Globus pallidus (tissue), 1 donor: ENCODE data around the gene CSNK1D.

Source experiments
- DNase-seq: peaks from one replicate; pipeline ENCODE4 v3.0.0-alpha.2; 2015; ENCODE audit warnings: low spot score

CSNK1D gene

GRCh38 chr17:82228842-82229697 is 44.4 kb downstream of the CSNK1D start, which contains the start of gene SLC16A3:
Gene SLC16A3 (plus strand): TSS chr17:82229042. CDS start chr17:82236009, 6,967 bp downstream.
- no peak for DNase-seq

DNA sequence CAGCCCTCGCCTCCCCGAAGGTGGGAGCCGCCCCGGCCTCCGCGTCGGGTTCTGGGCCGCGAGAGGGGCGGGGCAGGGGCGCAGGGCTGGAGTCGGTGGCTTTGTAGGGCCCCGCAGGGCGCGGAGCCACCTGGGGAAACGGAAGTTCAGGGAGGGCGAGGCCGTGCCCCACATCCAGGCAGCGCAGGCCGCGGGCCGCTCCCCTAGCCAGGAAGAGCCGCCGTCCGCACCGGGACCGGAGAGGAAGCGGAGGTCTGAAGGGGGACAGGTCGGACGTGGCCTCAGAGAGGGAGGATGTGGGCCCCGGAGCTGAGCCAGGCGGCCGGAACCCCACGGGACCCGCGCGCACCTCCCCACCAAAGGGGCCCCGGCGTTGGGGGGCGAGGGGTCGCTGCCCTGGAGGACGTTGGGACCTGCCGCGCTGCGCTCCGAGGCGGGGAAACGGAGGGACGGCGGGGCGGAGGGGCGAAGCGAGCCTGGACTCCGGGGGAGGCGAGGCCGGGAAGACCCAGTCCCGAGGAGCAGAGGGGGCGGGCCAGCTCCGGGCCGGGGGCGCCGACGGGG is 45.1 kb downstream of the CSNK1D start:
- DNase-seq: no peak

- no peak for DNase-seq
Observed at GRCh38 chr17:82227629-82228277, 45.7 kb downstream of the CSNK1D start.

GRCh38 chr17:82226809-82227628 is 46.5 kb downstream of the CSNK1D start:
- DNase-seq: no peak

DNA sequence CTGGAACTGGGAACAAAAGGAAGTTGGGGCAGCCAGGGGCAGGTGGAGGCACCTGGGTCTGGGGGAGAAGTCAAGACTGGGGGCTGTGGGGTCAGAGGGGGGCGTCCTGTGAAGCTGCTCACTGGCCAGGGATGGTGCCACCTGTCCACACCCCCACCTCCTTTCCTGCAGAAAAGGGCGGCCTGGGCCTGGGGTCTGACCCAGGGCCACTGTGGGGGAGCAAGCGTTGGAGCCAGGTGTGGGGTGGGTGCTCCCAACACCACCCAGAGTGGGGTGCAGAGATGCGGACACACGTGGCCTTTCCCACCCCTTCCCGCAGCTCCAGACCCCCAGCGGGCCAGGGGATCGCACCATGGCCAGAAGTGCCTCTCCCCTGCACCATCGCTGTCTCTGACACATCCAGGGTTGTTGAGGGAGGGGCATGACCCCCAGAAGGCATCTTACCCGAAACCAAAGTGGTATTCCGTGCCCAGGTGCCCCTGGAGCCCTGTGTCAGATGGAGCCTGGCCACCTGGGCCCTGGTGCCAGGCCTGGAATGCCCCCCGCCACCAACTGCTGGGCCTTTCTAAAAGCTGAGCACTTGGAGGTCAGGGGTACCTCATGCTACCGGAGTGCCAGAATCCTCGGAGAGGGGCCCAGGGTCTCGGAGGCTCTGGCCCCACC is 47.2 kb downstream of the CSNK1D start:
- no peak for DNase-seq

- DNase-seq: no peak
Observed at GRCh38 chr17:82225368-82226029, 48.0 kb downstream of the CSNK1D start.

DNA sequence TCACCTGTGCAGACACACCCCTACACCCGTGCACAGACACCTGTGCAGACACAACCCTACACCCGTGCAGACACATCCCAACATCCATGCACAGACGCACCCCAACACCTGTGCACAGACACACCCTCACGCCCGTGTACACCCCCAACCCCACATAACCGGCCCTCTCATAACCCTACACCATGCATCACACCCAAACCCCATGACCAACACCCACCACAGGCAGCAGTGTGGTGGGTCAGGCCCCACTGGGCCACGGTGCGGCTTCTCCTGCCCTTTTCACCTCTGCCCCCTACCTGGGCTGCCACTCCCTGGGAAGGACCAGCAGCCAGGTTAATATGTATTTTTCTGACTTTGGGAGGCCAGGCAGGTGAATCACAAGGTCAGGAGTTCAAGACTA is 48.8 kb downstream of the CSNK1D start:
- DNase-seq: no peak

GRCh38 chr17:82223517-82223916 is 50.0 kb downstream of the CSNK1D start:
- no peak for DNase-seq

DNA sequence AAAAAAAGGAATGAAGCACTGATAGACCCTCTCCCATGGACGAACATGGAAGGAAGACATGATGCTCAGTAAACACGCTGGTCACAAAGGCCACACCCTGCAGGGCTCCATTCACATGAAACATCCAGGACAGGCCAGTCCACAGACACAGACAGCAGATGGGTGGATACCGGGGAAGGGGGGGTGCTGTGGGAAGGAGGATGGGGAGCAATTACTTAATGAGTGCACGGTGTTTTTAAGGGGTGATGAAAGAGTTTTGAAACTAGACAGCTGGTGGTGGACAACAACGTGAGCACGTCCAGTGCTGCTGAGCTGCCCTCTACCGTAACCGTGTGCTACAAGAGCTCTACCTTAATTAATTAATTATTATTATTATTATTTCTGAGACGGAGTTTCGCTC is 50.7 kb downstream of the CSNK1D start:
- no peak for DNase-seq

DNA sequence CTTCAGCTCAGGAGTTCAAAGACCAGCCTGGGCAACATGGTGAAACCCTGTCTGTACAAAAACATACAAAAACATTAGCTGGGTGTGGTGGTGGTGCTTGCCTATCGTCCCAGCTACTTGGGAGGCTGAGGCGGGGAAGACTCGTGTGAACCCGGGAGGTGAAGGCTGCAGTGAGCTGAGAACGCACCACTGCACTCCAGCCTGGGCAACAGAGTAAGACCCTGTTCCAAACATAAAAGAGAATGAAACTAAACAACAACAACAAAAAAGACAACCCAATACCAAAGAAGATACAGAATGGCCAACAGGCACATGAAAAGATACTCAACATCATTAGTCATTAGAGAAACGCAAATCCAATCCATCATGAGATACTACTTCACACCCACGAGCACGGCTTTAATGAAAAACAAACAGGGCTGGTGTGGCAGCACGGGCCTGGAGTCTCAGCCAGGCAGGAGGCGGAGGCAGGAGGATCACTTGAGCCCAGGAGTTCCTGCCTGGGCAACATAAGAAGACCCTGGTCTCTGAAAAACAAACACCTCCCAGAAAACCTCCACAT is 52.1 kb downstream of the CSNK1D start:
- DNase-seq: no peak

DNA sequence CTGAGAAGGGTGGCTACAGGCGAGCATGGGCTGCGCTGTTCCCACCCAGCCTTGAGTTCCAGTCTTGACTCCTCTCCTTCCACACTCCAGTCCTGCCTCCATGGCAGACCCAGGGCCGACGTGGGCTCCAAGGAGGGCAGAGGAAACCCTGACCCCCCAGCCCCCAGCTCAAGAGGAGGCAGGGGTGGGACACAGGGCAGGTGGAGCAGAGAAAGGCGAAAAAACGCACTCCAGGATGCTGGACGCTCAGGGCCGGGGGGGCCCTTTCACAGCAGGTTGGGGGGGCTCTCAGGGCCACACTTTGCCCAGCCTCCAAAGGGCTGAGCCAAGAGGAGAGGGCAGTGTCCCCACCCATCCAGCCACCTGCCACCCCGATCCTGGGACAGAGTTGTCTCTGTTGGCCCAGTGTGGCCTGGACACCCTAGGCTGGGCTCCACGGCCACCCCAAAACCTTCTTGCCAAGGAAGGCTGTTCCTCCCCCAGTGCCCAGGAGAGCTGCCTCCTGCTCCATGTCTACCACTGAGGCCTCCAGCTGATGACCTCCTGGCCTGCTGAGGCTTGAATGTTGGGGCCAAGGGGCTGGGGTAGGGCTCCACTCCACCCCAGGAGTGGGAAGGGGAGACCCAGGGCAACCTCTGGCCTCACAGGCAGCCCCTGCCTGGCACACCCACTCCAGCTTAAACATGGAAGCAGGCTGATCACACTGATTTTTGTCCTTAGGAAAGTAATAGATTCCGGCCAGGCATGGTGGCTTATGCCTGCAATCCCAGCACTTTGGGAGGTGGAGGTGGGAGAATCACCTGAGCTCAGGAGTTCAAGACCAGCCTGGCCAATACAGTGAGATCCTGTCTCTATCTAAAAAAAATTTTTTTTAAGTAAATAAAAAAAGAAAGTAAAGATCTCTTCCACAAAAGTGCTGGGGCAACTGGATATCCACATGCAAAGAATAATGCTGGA is 53.5 kb downstream of the CSNK1D start:
- DNase-seq: no peak

- no peak for DNase-seq
Observed at GRCh38 chr17:82219083-82219482, 54.4 kb downstream of the CSNK1D start.

DNA sequence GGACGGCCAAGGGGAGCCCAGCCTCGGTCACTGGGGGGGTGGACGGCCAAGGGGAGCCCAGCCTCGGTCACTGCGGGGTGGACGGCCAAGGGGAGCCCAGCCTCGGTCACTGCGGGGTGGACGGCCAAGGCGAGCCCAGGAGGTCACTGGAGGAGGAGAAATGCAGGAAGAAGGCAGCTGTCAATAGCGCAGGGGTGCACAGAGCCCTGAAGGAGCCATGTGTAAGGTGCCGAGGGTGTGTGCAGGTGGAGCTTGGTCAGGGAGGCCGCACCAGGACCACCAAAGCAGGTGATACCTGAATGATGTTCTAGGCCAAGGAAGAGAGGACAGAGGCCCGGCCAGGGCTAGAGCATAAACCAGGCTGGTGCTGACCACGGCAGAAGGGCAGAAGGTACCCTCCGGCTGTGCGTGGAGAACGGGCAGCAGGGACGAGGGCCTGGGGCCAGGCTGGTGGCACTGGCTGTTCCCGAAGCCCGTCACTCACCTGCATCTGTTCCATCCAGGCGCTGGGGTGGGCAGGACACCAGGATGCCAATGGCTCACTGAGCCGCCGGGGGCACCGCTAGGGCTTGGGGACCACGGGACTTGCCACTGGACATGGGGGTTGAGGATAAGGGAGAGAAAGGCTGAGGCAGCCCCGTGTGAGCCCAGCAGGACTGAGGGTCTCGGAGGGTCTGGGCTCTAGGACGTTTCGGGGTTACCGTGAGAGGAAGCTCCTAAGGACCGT is 55.0 kb downstream of the CSNK1D start:
- DNase-seq: no peak

GRCh38 chr17:82217530-82218204 is 55.8 kb downstream of the CSNK1D start:
- DNase-seq: no peak

DNA sequence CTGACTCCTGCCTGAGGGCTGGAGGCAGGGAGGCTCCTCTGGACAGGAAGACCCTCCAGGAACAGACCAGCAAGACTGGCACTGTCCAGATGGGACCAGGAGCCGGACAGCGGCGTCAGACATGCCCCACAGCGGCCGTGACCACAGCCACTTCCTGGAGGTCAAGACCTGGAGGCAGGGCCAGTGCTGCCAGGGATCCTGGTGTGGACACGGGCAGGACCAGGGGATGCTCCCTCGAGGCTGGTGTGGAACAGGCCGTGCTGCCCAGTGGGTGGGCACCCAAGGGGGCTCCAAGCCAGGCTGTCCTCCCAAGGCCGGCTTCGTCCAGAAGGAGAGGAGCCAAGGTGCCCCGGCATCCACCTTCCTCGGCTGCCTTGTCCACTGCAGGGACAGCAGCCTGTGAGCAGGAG is 56.4 kb downstream of the CSNK1D start:
- DNase-seq: no peak

DNA sequence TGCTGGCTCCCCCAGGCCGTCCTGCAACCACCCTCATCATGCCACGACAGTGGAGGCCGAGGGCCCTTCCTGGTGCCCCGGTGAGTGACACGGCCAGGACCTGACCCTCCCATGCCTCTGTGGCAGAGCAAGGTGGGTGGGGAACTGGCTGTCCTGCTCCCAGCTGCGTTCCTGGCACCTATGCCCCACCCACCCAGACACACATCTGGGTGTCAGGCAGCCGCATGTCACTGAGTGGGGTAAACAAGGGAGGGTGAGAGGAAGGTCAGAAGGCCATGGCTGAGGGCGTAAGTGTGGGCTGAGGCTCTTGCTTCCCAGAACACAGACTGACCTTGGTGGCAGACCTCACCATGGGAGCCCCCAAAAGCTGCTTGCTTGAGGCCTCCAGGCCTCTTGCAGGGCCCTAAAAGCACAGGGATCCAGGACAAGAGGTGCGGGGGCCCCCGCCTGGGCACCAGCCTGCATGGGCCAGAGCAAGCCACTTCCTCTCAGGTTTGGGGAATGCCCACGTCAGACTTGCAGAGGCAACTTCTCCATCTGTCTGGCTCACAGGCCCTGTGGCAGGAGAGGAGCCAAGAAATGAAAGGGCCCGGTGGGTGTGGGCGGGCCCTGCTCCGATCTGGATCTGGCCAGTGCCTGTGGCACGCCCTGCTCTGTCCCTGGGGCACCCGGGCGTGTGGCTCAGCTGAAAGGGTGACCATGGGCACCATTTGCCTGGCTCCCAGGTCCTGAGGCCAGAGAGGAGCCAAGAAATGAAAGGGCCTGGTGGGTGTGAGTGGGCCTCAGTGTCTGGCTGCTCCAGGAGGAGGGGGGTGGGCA is 57.0 kb downstream of the CSNK1D start:
- DNase-seq: peak; percentile 66

DNA sequence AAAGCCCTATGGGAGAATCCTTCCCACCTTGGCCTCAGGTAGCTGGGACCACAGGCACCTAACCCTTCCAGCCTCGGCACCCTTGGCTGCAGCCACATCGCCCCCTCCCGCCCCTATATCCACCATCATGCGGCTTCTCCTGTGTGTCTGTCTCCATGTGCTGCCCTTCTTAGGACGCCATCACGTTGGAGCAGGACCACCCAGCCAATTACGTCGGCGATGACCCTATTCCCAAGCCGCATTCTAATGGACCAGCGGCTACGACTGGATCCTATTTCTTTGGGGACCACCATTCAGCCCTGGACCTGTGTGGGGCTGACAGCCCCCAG is 57.6 kb downstream of the CSNK1D start:
- no peak for DNase-seq
